HG03442 (cell line): ENCODE measurements around the gene AIG1.
"Not testable (repeated sequence)": the region's sequence is repeated elsewhere in the genome, so short reads cannot be mapped to it uniquely, and the experiment has no call there.

Experiments
- ATAC-seq: cut with Tn5 transposase; IDR thresholded peaks from one replicate; pipeline ENCODE4 v1.9.1; 2021; ENCODE audit warnings: mild to moderate bottlenecking, moderate library complexity; ENCODE audit not compliant: unreplicated experiment

AIG1 gene

GRCh38 chr6:143060806-143061596 is at the start of gene AIG1:
Gene AIG1 (plus strand): TSS chr6:143060889. CDS start chr6:143060926, 37 bp downstream.
- peak; percentile 64 for ATAC-seq

- no peak for ATAC-seq
These were observed 45.9 kb upstream of the AIG1 start for GRCh38 chr6:143014764-143015163.

DNA sequence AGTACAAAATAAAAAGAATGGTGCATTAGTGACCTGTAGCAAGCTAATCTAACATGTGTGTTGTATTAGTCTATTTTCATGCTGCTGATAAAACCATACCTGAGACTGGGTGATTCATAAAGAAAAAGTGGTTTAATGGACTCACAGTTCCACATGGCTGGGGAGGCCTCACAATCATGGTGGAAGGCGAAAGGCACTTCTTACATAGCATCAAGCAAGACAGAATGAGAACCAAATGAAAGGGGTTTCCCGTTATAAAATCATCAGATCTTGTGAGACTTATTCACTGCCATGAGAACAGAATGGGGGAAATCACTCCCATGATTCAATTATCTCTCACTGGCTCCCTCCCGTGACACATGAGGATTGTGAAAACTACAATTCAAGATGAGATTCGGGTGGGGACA is 45.4 kb upstream of the AIG1 start:
- ATAC-seq, result no peak

DNA sequence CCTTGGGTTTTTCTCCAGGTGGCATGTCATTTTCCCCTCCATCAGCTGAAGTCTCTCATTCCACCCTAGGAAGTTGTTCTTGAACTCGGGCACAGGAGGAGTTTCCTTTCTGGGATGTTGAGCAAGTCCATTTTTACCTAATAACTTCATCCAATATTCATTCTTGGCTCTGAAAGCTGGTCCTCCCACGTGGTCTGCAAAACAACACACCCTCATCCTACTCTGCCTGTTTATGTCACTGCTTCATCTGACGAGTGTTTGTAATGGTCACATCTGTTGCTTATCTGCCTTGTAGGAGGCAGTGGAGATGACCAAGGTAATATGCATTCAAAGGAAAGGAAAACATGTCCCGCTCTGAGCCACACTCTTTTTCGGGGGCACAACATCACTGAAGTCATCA is 41.7 kb upstream of the AIG1 start:
- ATAC-seq, result no peak

DNA sequence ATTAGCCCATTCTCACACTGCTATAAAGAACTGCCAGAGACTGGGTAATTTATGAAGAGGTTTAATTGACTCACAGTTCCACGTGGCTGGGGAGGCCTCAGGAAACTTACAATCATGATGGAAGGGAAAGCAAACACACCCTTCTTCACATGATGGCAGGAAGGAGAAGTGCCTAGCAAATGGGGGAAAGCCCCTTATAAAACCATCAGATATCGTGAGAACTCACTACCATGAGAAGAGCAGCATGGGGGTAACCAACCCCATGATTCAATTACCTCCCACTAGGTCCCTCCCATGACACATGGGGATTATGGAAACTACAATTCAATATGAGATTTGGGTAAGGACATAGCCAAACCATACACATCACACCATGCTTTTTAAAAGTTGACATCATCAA is 39.8 kb upstream of the AIG1 start:
- ATAC-seq, result not testable (repeated sequence)

DNA sequence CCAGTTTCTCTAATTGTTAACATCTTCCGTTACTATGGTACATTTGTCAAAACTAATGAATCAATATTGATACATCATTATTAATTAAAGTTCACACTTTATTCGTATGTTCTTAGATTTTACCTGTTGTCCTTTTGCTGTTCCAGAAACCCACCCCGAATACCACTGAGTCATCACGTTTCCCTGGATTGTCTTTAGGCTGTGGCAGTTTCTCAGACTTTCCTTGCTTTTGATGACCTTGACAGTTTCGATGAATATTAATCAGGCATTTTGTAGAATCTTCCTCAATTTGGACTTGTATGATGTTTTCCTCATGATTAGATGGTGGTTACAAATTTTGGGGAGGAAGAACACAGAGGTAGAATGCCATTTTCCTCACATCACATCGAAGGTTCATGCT is 39.1 kb upstream of the AIG1 start:
- no peak for ATAC-seq

DNA sequence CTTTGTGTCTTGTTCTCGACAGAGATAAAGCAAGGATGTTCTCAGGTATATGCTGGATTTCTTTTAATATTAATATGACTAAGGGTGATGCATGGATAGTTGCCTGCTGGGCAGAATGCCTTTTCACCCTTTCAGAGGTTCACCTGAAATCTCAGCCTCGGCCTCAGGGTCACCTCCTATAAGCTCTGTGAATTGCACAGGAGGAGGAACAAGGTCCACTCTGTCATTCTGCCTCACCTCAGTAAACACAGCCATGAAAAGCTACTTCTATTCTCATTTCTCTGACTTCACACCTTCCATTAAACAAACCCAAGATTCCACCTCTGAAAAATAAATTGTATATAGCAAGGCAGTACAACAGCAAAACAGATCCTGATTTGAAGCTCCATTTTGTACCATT is 38.1 kb upstream of the AIG1 start:
- no peak for ATAC-seq

DNA sequence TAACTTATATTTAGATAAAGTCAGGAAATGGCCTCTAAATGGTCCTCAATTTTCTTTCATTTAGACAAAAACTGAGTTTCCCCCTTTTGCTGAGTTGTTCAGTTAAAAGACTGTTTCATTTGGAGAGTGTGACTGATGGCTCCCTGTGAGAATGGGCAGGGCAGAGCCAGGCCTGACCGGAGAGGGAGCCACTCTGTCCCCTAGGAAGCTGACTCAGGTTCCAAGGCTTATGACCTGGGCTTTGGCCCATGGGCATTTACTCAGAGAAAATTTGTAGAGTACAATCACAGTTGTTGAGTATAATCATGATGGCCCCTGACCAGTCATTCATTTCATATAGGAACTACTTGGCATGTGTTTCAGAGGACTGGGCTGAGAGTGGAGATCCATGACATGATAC is 37.0 kb upstream of the AIG1 start:
- ATAC-seq, result no peak

GRCh38 chr6:143024977-143025376 is 35.7 kb upstream of the AIG1 start:
- no peak for ATAC-seq

- ATAC-seq, result no peak
These were observed 33.8 kb upstream of the AIG1 start for GRCh38 chr6:143026696-143027449.

- no peak for ATAC-seq
These were observed 25.9 kb upstream of the AIG1 start for GRCh38 chr6:143034689-143035334.

DNA sequence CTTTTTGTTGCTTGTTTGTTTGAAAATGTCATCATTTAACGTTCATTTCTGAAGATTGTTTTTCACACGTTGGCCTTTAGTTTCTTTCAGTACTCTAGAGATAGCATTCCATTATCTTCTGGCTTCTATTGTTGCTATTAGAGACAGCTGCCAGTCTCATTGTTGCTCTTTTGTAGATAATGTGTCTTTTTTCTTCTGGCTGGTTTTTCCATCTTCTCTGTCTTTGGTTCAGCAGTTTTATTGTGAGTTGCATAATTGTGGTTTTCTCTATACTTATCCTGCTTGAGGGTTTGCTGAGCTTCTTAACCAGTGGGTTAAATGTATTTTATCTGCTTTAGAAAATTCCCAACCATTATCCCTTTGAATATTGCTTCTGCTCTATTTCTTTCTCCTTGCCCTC is 23.2 kb upstream of the AIG1 start:
- no peak for ATAC-seq

- ATAC-seq, result no peak
These were observed 21.9 kb upstream of the AIG1 start for GRCh38 chr6:143038833-143039232.

GRCh38 chr6:143039548-143039947 is 21.1 kb upstream of the AIG1 start:
- peak; percentile 63 for ATAC-seq

DNA sequence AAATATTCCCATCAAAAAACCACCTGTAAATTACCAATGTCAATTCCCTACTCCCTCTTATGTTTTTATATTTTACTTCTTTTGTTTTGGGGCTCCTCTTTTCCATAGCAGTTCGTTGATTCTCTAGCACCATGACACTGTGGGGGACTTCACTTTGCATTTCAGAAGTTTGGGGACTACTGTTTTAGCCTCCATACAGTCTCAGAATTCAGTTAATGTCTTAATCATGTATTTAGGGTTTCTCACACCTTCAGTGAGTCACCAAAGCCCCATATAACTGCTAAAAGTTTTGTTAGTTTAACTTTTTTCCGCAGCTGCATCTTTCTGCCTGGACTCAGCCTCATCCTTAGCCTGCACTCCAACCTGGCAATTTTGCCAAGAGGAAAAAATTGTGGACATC is 20.7 kb upstream of the AIG1 start:
- ATAC-seq, result no peak

DNA sequence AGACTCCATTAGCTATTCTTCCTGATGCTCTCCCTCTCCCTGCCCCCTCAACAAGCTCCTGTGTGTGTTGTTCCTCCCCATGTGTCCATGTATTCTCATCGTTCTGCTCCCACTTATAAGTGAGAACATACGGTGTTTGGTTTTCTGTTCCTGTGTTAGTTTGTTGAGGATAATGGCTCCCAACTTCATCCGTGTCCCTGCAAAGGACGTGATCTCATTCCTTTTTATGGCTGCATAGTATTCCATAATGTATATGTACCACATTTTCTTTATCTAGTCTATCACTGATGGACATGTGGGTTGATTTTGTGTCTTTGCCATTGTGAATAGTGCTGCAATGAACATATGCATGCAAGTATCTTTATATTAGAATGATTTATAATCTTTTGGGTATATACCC is 16.3 kb upstream of the AIG1 start:
- not testable (repeated sequence) for ATAC-seq

DNA sequence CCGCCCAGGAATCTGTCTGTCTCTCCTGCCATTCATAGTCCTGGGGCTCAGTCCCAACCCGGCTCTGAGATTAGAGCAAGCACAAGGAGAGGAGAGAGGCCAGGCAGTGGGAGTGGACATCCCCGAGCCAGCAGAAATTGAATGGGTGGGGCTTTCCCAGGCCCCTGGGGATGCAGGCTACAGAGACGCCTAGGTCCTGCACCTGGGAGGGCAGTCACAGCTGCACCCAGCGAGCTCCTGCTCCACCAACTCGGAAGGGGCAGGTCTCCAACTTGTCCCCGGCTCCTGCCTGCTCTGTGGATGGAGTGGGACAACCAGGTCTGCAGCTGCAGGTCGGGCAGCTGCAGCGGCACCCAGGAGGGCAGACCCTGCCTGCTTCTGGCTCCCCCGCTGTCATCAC is 11.1 kb upstream of the AIG1 start:
- ATAC-seq, result no peak

DNA sequence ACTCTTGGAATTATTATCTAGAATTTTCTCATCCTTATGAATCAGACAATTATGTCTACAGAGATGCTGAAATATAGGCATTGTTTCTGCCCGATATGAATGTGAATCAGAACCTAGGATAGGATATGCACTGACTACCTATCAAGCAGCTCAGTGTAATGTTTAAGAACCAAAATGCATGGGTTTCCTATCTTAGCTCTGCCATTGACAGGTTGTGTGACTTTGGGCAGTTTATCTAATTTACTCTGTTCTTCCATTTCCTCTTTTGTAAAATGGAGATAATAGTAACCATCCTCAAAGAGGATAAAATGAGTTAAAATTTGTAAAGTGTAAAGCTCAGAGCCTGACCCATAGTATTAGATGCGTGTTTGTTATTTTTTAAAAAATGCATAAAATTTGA is 10.2 kb upstream of the AIG1 start:
- ATAC-seq, result no peak

DNA sequence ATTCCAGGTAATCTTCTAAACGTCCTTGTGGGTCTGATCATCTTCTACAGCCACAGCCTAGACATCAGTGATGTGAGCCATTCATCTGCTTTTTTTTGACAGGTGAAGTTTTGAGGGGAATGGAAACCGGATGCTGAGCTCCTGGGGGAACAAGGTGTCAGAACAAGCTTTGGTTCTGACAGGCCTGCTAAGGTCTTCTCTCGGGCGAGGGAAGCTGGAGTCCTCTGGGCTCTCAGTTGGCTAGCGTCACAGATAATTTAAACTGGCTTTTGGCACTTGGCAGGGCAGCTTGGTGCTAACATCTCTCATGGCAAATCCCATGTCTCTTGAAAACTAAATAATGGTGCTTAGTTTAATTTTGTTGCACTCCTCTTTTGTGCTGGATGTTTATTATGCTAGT is 8.4 kb upstream of the AIG1 start:
- ATAC-seq, result no peak

DNA sequence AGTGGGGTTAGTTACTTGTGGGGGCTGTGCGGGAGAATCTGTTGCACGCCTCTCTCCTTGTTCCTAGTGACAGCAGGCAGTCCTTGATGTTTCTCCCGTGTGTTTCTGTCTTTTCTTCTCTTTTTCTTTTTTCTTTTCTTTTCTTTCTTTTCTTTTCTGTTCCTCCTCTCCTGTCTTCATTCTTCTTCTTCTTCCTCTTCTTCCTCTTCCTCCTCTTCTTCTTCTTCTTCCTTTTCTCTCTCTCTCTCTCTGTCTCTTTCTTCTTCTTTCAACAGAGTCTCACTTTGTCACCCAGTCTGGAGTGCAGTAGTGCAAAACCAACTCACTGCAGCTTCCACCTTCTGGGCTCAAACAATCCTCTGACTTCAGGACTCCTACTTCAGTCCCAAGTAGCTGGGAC is 6.8 kb upstream of the AIG1 start:
- no peak for ATAC-seq

DNA sequence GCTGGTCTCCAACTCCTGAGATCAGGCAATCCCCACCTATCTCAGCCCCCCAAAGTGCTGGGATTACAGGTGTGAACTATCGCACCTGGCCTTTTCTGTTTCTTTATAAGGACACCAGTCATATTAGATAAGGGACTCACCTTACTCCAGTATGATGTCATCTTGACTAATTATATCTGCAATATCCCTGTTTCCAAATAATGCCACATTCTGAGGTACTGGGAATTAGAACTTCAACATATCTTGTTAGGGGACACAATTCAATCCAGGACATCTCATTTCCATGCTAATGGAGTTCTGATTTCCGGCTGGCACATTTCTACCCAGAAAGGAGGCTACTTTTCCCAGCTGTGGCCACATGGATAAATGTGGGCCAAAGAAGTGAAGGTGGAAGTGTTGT is 6.4 kb upstream of the AIG1 start:
- ATAC-seq, result no peak

DNA sequence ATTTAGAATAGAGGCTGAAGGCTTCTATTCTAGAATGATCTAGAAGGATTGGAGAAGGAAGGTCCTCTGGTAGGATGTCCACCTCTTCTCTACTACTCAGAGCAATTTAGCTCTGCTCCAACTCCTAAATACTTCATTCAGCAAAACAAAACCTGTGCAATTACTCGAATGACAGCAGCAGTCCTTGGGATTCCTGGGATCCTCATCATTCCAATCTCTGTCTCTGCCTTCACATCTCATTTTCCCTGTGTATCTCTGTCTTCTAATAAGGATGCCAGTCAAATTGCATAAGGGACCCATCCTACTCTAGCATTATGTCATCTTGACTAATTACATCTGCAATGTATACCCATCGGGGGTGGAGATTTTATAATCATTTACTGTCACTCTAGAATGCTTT is 5.5 kb upstream of the AIG1 start:
- no peak for ATAC-seq
